HG02885 (cell line): ENCODE measurements around the gene PRSS22.

Experiments used
- ATAC-seq: cut with Tn5 transposase; IDR thresholded peaks from one replicate; pipeline ENCODE4 v1.9.1; 2021; ENCODE audit warnings: mild to moderate bottlenecking; ENCODE audit not compliant: unreplicated experiment, poor library complexity

PRSS22 gene

GRCh38 chr16:2881783-2882649, 24.0 kb upstream of the PRSS22 start:
- peak; percentile 8 for ATAC-seq

GRCh38 chr16:2879854-2880508, 22.0 kb upstream of the PRSS22 start:
- ATAC-seq: no peak

GRCh38 chr16:2874912-2875362, 17.0 kb upstream of the PRSS22 start:
- peak; percentile 65 for ATAC-seq

GRCh38 chr16:2874032-2874911, 16.3 kb upstream of the PRSS22 start:
- ATAC-seq: no peak

- ATAC-seq: no peak
These were observed 14.0 kb upstream of the PRSS22 start for GRCh38 chr16:2871926-2872325.

GRCh38 chr16:2867987-2868789, 10.2 kb upstream of the PRSS22 start:
- ATAC-seq: peak; percentile 89

- no peak for ATAC-seq
These were observed 9.7 kb upstream of the PRSS22 start for GRCh38 chr16:2867661-2867986.

GRCh38 chr16:2866431-2866830, 8.5 kb upstream of the PRSS22 start:
- no peak for ATAC-seq

GRCh38 chr16:2865651-2866050, 7.7 kb upstream of the PRSS22 start:
- no peak for ATAC-seq

GRCh38 chr16:2860826-2861567, 3.0 kb upstream of the PRSS22 start:
- ATAC-seq: no peak

GRCh38 chr16:2859686-2860265, 1.8 kb upstream of the PRSS22 start:
- no peak for ATAC-seq

- no peak for ATAC-seq
These were observed 465 bp upstream of the PRSS22 start for GRCh38 chr16:2858245-2859025.

- no peak for ATAC-seq
These were observed 1.1 kb downstream of the PRSS22 start for GRCh38 chr16:2856686-2857450.

GRCh38 chr16:2856061-2856670, 1.8 kb downstream of the PRSS22 start:
- no peak for ATAC-seq

GRCh38 chr16:2855536-2855935, 2.4 kb downstream of the PRSS22 start:
- no peak for ATAC-seq

GRCh38 chr16:2854700-2855309, 3.2 kb downstream of the PRSS22 start:
- ATAC-seq: no peak
